ENCODE results near the gene MPO. TPM values are rescaled to one million over a fixed set of nuclear protein-coding genes. Genes with fewer than 3 reads are reported as not detected.

MPO gene, protein sequence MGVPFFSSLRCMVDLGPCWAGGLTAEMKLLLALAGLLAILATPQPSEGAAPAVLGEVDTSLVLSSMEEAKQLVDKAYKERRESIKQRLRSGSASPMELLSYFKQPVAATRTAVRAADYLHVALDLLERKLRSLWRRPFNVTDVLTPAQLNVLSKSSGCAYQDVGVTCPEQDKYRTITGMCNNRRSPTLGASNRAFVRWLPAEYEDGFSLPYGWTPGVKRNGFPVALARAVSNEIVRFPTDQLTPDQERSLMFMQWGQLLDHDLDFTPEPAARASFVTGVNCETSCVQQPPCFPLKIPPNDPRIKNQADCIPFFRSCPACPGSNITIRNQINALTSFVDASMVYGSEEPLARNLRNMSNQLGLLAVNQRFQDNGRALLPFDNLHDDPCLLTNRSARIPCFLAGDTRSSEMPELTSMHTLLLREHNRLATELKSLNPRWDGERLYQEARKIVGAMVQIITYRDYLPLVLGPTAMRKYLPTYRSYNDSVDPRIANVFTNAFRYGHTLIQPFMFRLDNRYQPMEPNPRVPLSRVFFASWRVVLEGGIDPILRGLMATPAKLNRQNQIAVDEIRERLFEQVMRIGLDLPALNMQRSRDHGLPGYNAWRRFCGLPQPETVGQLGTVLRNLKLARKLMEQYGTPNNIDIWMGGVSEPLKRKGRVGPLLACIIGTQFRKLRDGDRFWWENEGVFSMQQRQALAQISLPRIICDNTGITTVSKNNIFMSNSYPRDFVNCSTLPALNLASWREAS
- not detected for polyA plus RNA-seq (2012; ENCODE audit: insufficient read depth, insufficient read length, low read depth)

DNA sequence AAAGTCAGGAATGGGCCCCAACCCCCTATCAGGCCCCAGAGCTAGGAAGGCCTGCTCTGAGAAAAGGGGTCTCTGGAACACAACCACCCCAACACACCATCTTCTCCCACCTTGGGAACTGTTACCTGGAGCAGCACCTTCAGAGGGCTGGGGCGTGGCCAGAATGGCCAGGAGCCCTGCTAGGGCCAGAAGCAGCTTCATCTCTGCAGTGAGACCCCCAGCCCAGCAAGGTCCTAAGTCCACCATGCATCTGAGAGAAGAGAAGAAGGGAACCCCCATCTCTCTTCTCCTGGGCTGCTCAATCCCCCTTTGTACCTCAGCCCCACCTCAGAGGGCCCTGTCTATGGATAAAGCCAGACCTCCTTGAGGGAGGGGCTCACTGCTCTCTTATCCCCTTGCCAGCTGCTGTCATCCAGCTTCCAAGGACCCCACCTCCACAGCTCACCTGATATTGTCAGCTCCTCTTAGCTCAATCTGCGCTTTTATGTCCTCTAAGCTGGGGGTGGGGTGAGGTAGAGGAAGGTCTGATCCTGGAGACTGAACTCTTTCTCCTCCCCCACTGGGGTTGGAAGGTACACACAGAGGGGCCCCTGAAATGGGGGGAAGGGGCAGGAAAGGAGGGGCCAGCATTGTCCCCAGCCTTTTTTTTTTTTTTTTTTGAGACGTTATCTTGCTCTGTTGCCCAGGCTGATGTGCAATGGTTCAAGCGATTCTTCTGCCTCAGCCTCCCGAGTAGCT is at the start of gene MPO:
TSS of gene MPO (minus strand) at position 456 of the 738 bp plus-strand sequence. CDS start at position 279, 177 bp downstream.
- H3K36me3 ChIP-seq = no peaks in the 10 kb centered on the region
- DNase-seq = no peak
- TF ChIP-seq, protein P1, sequence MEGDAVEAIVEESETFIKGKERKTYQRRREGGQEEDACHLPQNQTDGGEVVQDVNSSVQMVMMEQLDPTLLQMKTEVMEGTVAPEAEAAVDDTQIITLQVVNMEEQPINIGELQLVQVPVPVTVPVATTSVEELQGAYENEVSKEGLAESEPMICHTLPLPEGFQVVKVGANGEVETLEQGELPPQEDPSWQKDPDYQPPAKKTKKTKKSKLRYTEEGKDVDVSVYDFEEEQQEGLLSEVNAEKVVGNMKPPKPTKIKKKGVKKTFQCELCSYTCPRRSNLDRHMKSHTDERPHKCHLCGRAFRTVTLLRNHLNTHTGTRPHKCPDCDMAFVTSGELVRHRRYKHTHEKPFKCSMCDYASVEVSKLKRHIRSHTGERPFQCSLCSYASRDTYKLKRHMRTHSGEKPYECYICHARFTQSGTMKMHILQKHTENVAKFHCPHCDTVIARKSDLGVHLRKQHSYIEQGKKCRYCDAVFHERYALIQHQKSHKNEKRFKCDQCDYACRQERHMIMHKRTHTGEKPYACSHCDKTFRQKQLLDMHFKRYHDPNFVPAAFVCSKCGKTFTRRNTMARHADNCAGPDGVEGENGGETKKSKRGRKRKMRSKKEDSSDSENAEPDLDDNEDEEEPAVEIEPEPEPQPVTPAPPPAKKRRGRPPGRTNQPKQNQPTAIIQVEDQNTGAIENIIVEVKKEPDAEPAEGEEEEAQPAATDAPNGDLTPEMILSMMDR (IDR thresholded peaks at IDR 0.05; ENCODE audit: low read depth, low read length) = no peak
- H3K4me3 ChIP-seq (ENCODE audit: low read depth, low read length) = no peak within 1 kb of the TSS
- no peaks in the 10 kb centered on the region for H3K4me1 ChIP-seq
- H3K27me3 ChIP-seq = peaks cover 17% of the 10 kb centered on the region
- no peaks in the 10 kb centered on the region for H3K9me3 ChIP-seq

GRCh38 chr17:58329810-58330537 is 49.2 kb upstream of the MPO start:
- no peak overlapping the region for H3K4me3 ChIP-seq (ENCODE audit: low read depth, low read length)
- peaks cover 11% of the 10 kb centered on the region for H3K4me1 ChIP-seq
- no peaks in the 10 kb centered on the region for H3K27me3 ChIP-seq
- no peaks in the 10 kb centered on the region for H3K9me3 ChIP-seq
- no peak for DNase-seq
- TF ChIP-seq, protein P1 (IDR thresholded peaks at IDR 0.05; ENCODE audit: low read depth, low read length) = no peak
- H3K36me3 ChIP-seq = no peaks in the 10 kb centered on the region

- TF ChIP-seq, protein P1 (IDR thresholded peaks at IDR 0.05; ENCODE audit: low read depth, low read length) = no peak
- Histone ChIP-seq H3K9me3 (no peaks in the 10 kb centered on the region), H3K4me3 (ENCODE audit: low read depth, low read length) (peak overlapping the region; percentile 57), H3K27me3 (no peaks in the 10 kb centered on the region), H3K36me3 (no peaks in the 10 kb centered on the region), H3K4me1 (peaks cover 11% of the 10 kb centered on the region)
- no peak for DNase-seq
Observed at GRCh38 chr17:58329035-58329809, 48.5 kb upstream of the MPO start.

GRCh38 chr17:58328195-58329034 is 47.7 kb upstream of the MPO start, which contains the start of gene TSPOAP1:
Gene TSPOAP1 (minus strand): TSS chr17:58328795. CDS start chr17:58327920, 875 bp downstream.
- TF ChIP-seq, protein P1 (IDR thresholded peaks at IDR 0.05; ENCODE audit: low read depth, low read length) = no peak
- peak; percentile 76 for DNase-seq
- Histone ChIP-seq H3K4me3 (ENCODE audit: low read depth, low read length) (peak within 1 kb of the TSS; percentile 57), H3K27me3 (no peaks in the 10 kb centered on the region), H3K9me3 (no peaks in the 10 kb centered on the region), H3K4me1 (peaks cover 11% of the 10 kb centered on the region), H3K36me3 (no peaks in the 10 kb centered on the region)

Data from BE2C (cell line).